IMR-90 (cell line): Measurements from ENCODE around the gene PRLR. TPM values are rescaled to one million over a fixed set of nuclear protein-coding genes. Genes with fewer than 3 reads are reported as not detected.

ENCODE experiments used
- ATAC-seq: fragments of 200-7000 bp; cut with Tn5 transposase; 2 replicates; pipeline ENCODE4 v1.9.1; 2020; ENCODE audit warnings: low read depth, mild to moderate bottlenecking, moderate library complexity
- BruUV-seq: library from RNA; stranded (reverse); fragments of 400-500 nt; replicated peaks from 2 replicates; lab custom pipeline; 2021; lab: Mats Ljungman, UMichigan
- CTCF ChIA-PET: fragments of 300-600 bp; formaldehyde crosslinking; extraction: SDS; loops from one replicate; lab custom pipeline; 2021; ENCODE audit warnings: antibody characterized with exemption; lab: Yijun Ruan, JAX
- POLR2A ChIA-PET: fragments of 300-600 bp; sonication (Branson Sonifier 250); formaldehyde crosslinking; loops from one replicate; lab custom pipeline; 2022; ENCODE audit warnings: antibody characterized with exemption; ENCODE audit not compliant: unreplicated experiment; lab: Charles Lee
- DNase-seq: peaks from one replicate; pipeline ENCODE4 v3.0.0; 2013
- H2AFZ ChIP-seq: replicated peaks from 2 replicates; pipeline ENCODE3; 2013; ENCODE audit warnings: low read length, mild to moderate bottlenecking; ENCODE audit not compliant: poor library complexity
- H2AK5ac ChIP-seq: 2 replicates; pipeline ENCODE4 v1.6.1; 2013; ENCODE audit warnings: low read depth, low read length, inconsistent platforms
- H2AK9ac ChIP-seq: replicated peaks from 2 replicates; pipeline ENCODE3; 2013; ENCODE audit warnings: mild to moderate bottlenecking, low read depth, low read length, moderate library complexity; ENCODE audit not compliant: poor library complexity
- H2BK120ac ChIP-seq: 2 replicates; pipeline ENCODE4 v1.6.1; 2013; ENCODE audit warnings: low read depth, low read length, inconsistent platforms
- H2BK15ac ChIP-seq: 3 replicates; pipeline ENCODE4 v1.6.1; 2013; ENCODE audit warnings: low read depth, low read length, inconsistent platforms
- H2BK20ac ChIP-seq: 2 replicates; pipeline ENCODE4 v1.6.1; 2013; ENCODE audit warnings: low read depth, mild to moderate bottlenecking, inconsistent platforms, low read length, moderate library complexity
- H2BK5ac ChIP-seq: 2 replicates; pipeline ENCODE4 v1.6.1; 2013; ENCODE audit warnings: mild to moderate bottlenecking, low read depth, low read length, inconsistent platforms; ENCODE audit not compliant: poor library complexity, severe bottlenecking
- H3K14ac ChIP-seq: replicated peaks from 2 replicates; pipeline ENCODE4 v1.6.1; 2013; ENCODE audit warnings: low read depth, low read length, inconsistent platforms
- H3K18ac ChIP-seq: 2 replicates; pipeline ENCODE4 v1.6.1; 2013; ENCODE audit warnings: low read depth, low read length, control low read depth
- H3K23ac ChIP-seq: 2 replicates; pipeline ENCODE4 v1.6.1; 2013; ENCODE audit warnings: low read depth, low read length, inconsistent platforms
- H3K27ac ChIP-seq: 2 replicates; pipeline ENCODE4 v1.5.1; 2013; ENCODE audit warnings: mild to moderate bottlenecking, control low read depth, low read length; ENCODE audit not compliant: insufficient read depth
- H3K27me3 ChIP-seq: 2 replicates; pipeline ENCODE4 v1.6.1; 2013; ENCODE audit warnings: low read length; ENCODE audit not compliant: control insufficient read depth, insufficient read depth
- H3K36me3 ChIP-seq: 2 replicates; pipeline ENCODE4 v1.6.1; 2013; ENCODE audit warnings: low read length, mixed read lengths; ENCODE audit not compliant: control insufficient read depth, insufficient read depth
- H3K4ac ChIP-seq: 2 replicates; pipeline ENCODE4 v1.6.1; 2013; ENCODE audit warnings: low read depth, low read length, inconsistent platforms
- H3K4me1 ChIP-seq: 2 replicates; pipeline ENCODE4 v1.6.1; 2013; ENCODE audit warnings: low read length, mixed read lengths; ENCODE audit not compliant: control insufficient read depth, insufficient read depth
- H3K4me2 ChIP-seq: 2 replicates; pipeline ENCODE4 v1.6.1; 2013; ENCODE audit warnings: low read depth, mild to moderate bottlenecking, control low read depth, low read length, moderate library complexity
- H3K4me3 ChIP-seq: 2 replicates; pipeline ENCODE4 v1.5.1; 2013; ENCODE audit warnings: low read depth, mild to moderate bottlenecking, control low read depth, low read length, moderate library complexity; ENCODE audit not compliant: insufficient read depth
- H3K56ac ChIP-seq: 2 replicates; pipeline ENCODE4 v1.6.1; 2013; ENCODE audit warnings: low read length, inconsistent platforms; ENCODE audit not compliant: insufficient read depth; ENCODE audit errors: extremely low read depth
- H3K79me1 ChIP-seq, 2 experiments: 2 replicates each; pipeline ENCODE4 v1.6.1; 2013; ENCODE audit warnings: low read length in 2 of 2, inconsistent platforms in 1 of 2, low read depth in 1 of 2
- H3K9ac ChIP-seq: 2 replicates; pipeline ENCODE4 v1.6.1; 2013; ENCODE audit warnings: low read depth, low read length, control low read depth
- H3K9me1 ChIP-seq: 2 replicates; pipeline ENCODE4 v1.6.1; 2013; ENCODE audit warnings: low read length, inconsistent platforms; ENCODE audit not compliant: insufficient read depth
- H3K9me3 ChIP-seq: 2 replicates; pipeline ENCODE4 v1.6.1; 2013; ENCODE audit warnings: low read length; ENCODE audit not compliant: control insufficient read depth, insufficient read depth
- H4K20me1 ChIP-seq: 2 replicates; pipeline ENCODE4 v1.6.1; 2013; ENCODE audit warnings: low read length, inconsistent platforms; ENCODE audit not compliant: insufficient read depth
- H4K5ac ChIP-seq: 2 replicates; pipeline ENCODE4 v1.6.1; 2013; ENCODE audit warnings: mild to moderate bottlenecking, low read depth, low read length, control low read depth
- H4K8ac ChIP-seq, 2 experiments: 2 replicates each; pipeline ENCODE4 v1.6.1; 2013; ENCODE audit warnings: low read depth in 2 of 2, low read length in 2 of 2, control low read depth in 1 of 2, inconsistent platforms in 1 of 2
- H4K91ac ChIP-seq: 2 replicates; pipeline ENCODE4 v1.6.1; 2013; ENCODE audit warnings: low read depth, low read length, inconsistent platforms; ENCODE audit not compliant: insufficient read depth
- BHLHE40 ChIP-seq: fragments of 150-350 bp; IDR thresholded peaks from 2 replicates; pipeline ENCODE4 v1.6.1; 2016; ENCODE audit warnings: mild to moderate bottlenecking, low read depth, low read length
- CEBPB ChIP-seq: IDR thresholded peaks from 2 replicates; pipeline ENCODE4 v1.6.1; 2012; ENCODE audit warnings: low read depth, low read length, improper control_type of control experiment
- CHD1 ChIP-seq: IDR thresholded peaks from 2 replicates; pipeline ENCODE4 v1.6.1; 2012; ENCODE audit warnings: low read depth, low read length, improper control_type of control experiment
- CTCF ChIP-seq: conservative IDR thresholded peaks from 2 replicates; pipeline ENCODE4 v1.5.1; 2012; ENCODE audit warnings: mild to moderate bottlenecking, low read depth, low read length, improper control_type of control experiment
- ELK1 ChIP-seq: fragments of 150-350 bp; IDR thresholded peaks from 2 replicates; pipeline ENCODE4 v1.6.1; 2016; ENCODE audit warnings: low read depth, mild to moderate bottlenecking, low read length, moderate library complexity, borderline replicate concordance
- FOS ChIP-seq: fragments of 150-350 bp; IDR thresholded peaks from 2 replicates; pipeline ENCODE4 v1.6.1; 2016; ENCODE audit warnings: low read depth, low read length
- MAFK ChIP-seq: IDR thresholded peaks from 2 replicates; pipeline ENCODE4 v1.6.1; 2012; ENCODE audit warnings: low read depth, low read length, improper control_type of control experiment
- MAZ ChIP-seq: IDR thresholded peaks from 2 replicates; pipeline ENCODE4 v1.6.1; 2012; ENCODE audit warnings: low read depth, mild to moderate bottlenecking, low read length, improper control_type of control experiment, moderate library complexity, borderline replicate concordance
- NFE2L2 ChIP-seq: fragments of 150-350 bp; IDR thresholded peaks from 2 replicates; pipeline ENCODE4 v1.6.1; 2016; ENCODE audit warnings: low read depth, mild to moderate bottlenecking, low read length
- RAD21 ChIP-seq: IDR thresholded peaks from 2 replicates; pipeline ENCODE4 v1.6.1; 2012; ENCODE audit warnings: low read length, improper control_type of control experiment
- RFX5 ChIP-seq: IDR thresholded peaks from 2 replicates; pipeline ENCODE4 v1.8.0; 2012; ENCODE audit warnings: low read depth, mild to moderate bottlenecking, low read length, moderate library complexity
- WGBS, 2 experiments: methylation state at CpG; one replicate each; pipeline versions ENCODE4 v1.1.5 to v1.1.7; 2013; ENCODE audit warnings: missing lambda C conversion rate in 2 of 2; ENCODE audit not compliant: insufficient read length in 1 of 2; ENCODE audit errors: extremely low coverage in 2 of 2; 5-methylcytosine and 5-hydroxymethylcytosine counted together
- dilution Hi-C: fragments of 300-500 bp; cut with HindIII; formaldehyde crosslinking; loops from one replicate; pipeline ENCODE4 v1.14.3; 2018; ENCODE audit warnings: low sequenced_read_pairs; ENCODE audit not compliant: unreplicated experiment
- in situ Hi-C: fragments of 300-500 bp; cut with MboI; formaldehyde crosslinking; loops from 3 replicates; pipeline ENCODE4 v1.14.3; 2019; ENCODE audit warnings: low sequenced_read_pairs, inconsistent platforms, mixed read lengths
- intact Hi-C: fragments of 100-400 bp; cut with micrococcal nuclease; formaldehyde crosslinking; loops from 2 replicates; pipeline ENCODE4 v1.10.0; 2022
- polyA plus RNA-seq, 3 experiments: library from polyadenylated mRNA; depleted of rRNA; stranded (reverse); fragments of >200 nt; gene quantifications; 2 replicates each; pipeline ENCODE4 v1.2.3, GENCODE V29; 2012; ENCODE audit warnings: low replicate concordance in 1 of 3
- total RNA-seq: library from RNA; depleted of rRNA; stranded (reverse); fragments of >200 nt; gene quantifications from 2 replicates; pipeline ENCODE4 v1.2.3, GENCODE V29; 2012

Gene PRLR
- total and polyA plus RNA-seq, 2 of the 4 experiments (the other 2 are of a cell fraction): 0.24 to 0.54 TPM

- no peaks in the 10 kb centered on the region for H3K79me1 ChIP-seq
- no peak overlapping the region for H4K5ac ChIP-seq
- no peak overlapping the region for H2BK5ac ChIP-seq
- H2BK120ac ChIP-seq: no peak overlapping the region
- dilution Hi-C loops (no loop called here), intact Hi-C loops (no loop called here), in situ Hi-C loops (no loop called here)
- H3K4me1 ChIP-seq: no peaks in the 10 kb centered on the region
- no peak overlapping the region for H2AFZ ChIP-seq
- no peak overlapping the region for H4K91ac ChIP-seq
- no peak overlapping the region for H2BK20ac ChIP-seq
- no peak overlapping the region for H3K4ac ChIP-seq
- H3K56ac ChIP-seq: no peak overlapping the region
- peaks cover 12% of the 10 kb centered on the region for H3K27me3 ChIP-seq
- no peak overlapping the region for H3K14ac ChIP-seq
- no TSS peak for BruUV-seq
- WGBS, 2 experiments: no CpG with 5 or more reads among the region's 4 CpGs
- no peak for TF ChIP-seq FOS
- TF ChIP-seq RFX5: no peak
- TF ChIP-seq BHLHE40: no peak
- TF ChIP-seq CTCF: no peak
- no peak for TF ChIP-seq CHD1
- TF ChIP-seq ELK1: no peak
- no peak for TF ChIP-seq CEBPB
- no peak for TF ChIP-seq NFE2L2
- no peak for TF ChIP-seq MAZ
- no peak for TF ChIP-seq MAFK
- TF ChIP-seq RAD21: no peak
- H4K20me1 ChIP-seq: no peaks in the 10 kb centered on the region
- H2AK5ac ChIP-seq: no peak overlapping the region
- no peak overlapping the region for H4K8ac ChIP-seq
- no peaks in the 10 kb centered on the region for H3K36me3 ChIP-seq
- H3K9me3 ChIP-seq: no peaks in the 10 kb centered on the region
- H3K9me1 ChIP-seq: no peaks in the 10 kb centered on the region
- H3K27ac ChIP-seq: no peak overlapping the region
- no peak overlapping the region for H2BK15ac ChIP-seq
- CTCF ChIA-PET: no interaction called here
- ATAC-seq: no peak
- no peak for DNase-seq
- no peak overlapping the region for H2AK9ac ChIP-seq
- no peak overlapping the region for H3K18ac ChIP-seq
- H3K4me2 ChIP-seq: no peak overlapping the region
- H3K9ac ChIP-seq: no peak overlapping the region
- H3K23ac ChIP-seq: no peak overlapping the region
- no peak overlapping the region for H3K4me3 ChIP-seq
- POLR2A ChIA-PET: no interaction called here
Observed at GRCh38 chr5:35164860-35165542, 65.3 kb downstream of the PRLR start.
